ENCODE data around the gene RASA1. TPM values are rescaled to one million over a fixed set of nuclear protein-coding genes. Genes with fewer than 3 reads are reported as not detected.
"Not testable (repeated sequence)": the region's sequence is repeated elsewhere in the genome, so short reads cannot be mapped to it uniquely, and the experiment has no call there.

The RASA1 gene
- total RNA-seq, 1 donor from 2014 or later: 36.4 TPM

- no peak for DNase-seq
Observed at GRCh38 chr5:87282269-87282668, 14.6 kb downstream of the RASA1 start.

GRCh38 chr5:87287266-87287665 is 19.6 kb downstream of the RASA1 start:
- DNase-seq: not testable (repeated sequence)

GRCh38 chr5:87298692-87299362 is 31.1 kb downstream of the RASA1 start:
- no peak for DNase-seq

GRCh38 chr5:87300176-87300575 is 32.5 kb downstream of the RASA1 start:
- no peak for DNase-seq

GRCh38 chr5:87300744-87301143 is 33.1 kb downstream of the RASA1 start:
- DNase-seq: no peak

GRCh38 chr5:87302061-87302460 is 34.4 kb downstream of the RASA1 start:
- no peak for DNase-seq

GRCh38 chr5:87303324-87303723 is 35.6 kb downstream of the RASA1 start:
- no peak for DNase-seq

- DNase-seq: not testable (repeated sequence)
Observed at GRCh38 chr5:87306090-87306489, 38.4 kb downstream of the RASA1 start.

- no peak for DNase-seq
Observed at GRCh38 chr5:87307796-87308423, 40.2 kb downstream of the RASA1 start.

- no peak for DNase-seq
Observed at GRCh38 chr5:87311405-87312279, 44.0 kb downstream of the RASA1 start.

GRCh38 chr5:87313216-87313615 is 45.5 kb downstream of the RASA1 start:
- no peak for DNase-seq

GRCh38 chr5:87319469-87319868 is 51.8 kb downstream of the RASA1 start:
- DNase-seq: no peak

GRCh38 chr5:87321605-87322004 is 53.9 kb downstream of the RASA1 start:
- DNase-seq: no peak

- no peak for DNase-seq
Observed at GRCh38 chr5:87322381-87322780, 54.7 kb downstream of the RASA1 start.

GRCh38 chr5:87327998-87328397 is 60.3 kb downstream of the RASA1 start:
- DNase-seq: no peak

- DNase-seq: no peak
Observed at GRCh38 chr5:87329114-87329513, 61.4 kb downstream of the RASA1 start.

- DNase-seq: no peak
Observed at GRCh38 chr5:87339986-87340385, 72.3 kb downstream of the RASA1 start.

GRCh38 chr5:87340716-87341115 is 73.0 kb downstream of the RASA1 start:
- DNase-seq: no peak

GRCh38 chr5:87347272-87347671 is 79.6 kb downstream of the RASA1 start:
- DNase-seq: no peak

- no peak for DNase-seq
Observed at GRCh38 chr5:87347841-87348240, 80.2 kb downstream of the RASA1 start.

- no peak for DNase-seq
Observed at GRCh38 chr5:87354496-87354895, 86.8 kb downstream of the RASA1 start.

GRCh38 chr5:87359106-87359505 is 91.4 kb downstream of the RASA1 start:
- no peak for DNase-seq

GRCh38 chr5:87360132-87360531 is 92.4 kb downstream of the RASA1 start:
- DNase-seq: no peak

All from skin of body (tissue), 2 donors.